HG03135 (cell line): ENCODE data around the gene H6PD.

Source experiments
- ATAC-seq: cut with Tn5 transposase; IDR thresholded peaks from one replicate; pipeline ENCODE4 v1.9.1; 2021; ENCODE audit warnings: mild to moderate bottlenecking, moderate library complexity; ENCODE audit not compliant: unreplicated experiment

H6PD gene

GRCh38 chr1:9314711-9315379 is 80.3 kb downstream of the H6PD start:
- no peak for ATAC-seq

GRCh38 chr1:9315411-9316079 is 81.0 kb downstream of the H6PD start:
- no peak for ATAC-seq

DNA sequence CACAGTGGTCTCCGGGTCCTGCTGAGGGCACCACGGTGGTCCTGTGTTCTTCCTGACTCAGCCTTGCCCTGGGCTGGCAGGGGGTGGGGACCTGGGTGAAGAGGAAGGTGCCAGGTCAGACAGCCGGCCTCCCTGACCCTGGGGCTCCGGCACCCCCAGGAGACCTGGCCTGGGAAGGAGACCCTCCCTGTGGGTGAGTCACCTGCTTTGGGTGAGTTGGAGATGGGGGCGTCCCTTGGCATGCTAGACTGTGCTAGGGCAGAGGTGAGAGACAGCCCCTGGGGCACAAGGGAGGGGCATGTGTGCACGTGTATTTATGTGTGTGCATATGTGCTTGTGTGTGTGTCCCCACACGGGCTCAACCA is 81.5 kb downstream of the H6PD start:
- no peak for ATAC-seq

DNA sequence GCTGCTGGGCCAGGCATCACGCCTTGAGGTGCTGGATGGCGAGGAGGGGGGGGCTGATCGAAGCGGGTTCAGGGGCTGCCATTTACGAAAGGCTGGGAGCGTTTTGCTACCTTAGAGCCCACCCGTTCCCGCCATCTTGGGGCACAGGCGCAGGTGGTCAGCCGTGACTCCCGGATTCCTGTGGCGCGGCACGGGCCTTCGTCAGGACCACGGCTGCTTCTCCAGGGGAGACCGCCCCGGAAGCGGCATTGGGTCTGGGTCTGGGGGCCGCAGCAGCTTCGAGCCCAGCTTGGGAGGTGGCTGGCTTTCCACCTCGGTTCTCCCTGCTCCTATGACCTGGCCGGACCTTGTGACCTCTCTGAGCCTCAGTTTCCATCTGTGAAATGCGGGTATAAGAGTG is 81.9 kb downstream of the H6PD start:
- no peak for ATAC-seq

GRCh38 chr1:9317072-9317471 is 82.5 kb downstream of the H6PD start:
- ATAC-seq = no peak

GRCh38 chr1:9317591-9318417 is 83.2 kb downstream of the H6PD start:
- ATAC-seq = no peak

- no peak for ATAC-seq
These were observed 84.7 kb downstream of the H6PD start for GRCh38 chr1:9319208-9319788.

- ATAC-seq = no peak
These were observed 85.4 kb downstream of the H6PD start for GRCh38 chr1:9319789-9320519.
